GM12878 (cell line): ENCODE results near the gene CRMP1.

Experiments used
- CBX3 ChIP-seq: fragments of 200-600 bp; sonication (generic); IDR thresholded peaks from 2 replicates; pipeline ENCODE4 v1.6.1; 2016; ENCODE audit warnings: low read depth, borderline replicate concordance
- MAX ChIP-seq: IDR thresholded peaks from 2 replicates; pipeline ENCODE4 v1.6.1; 2012; ENCODE audit warnings: low read depth, low read length, improper control_type of control experiment
- POLR2A ChIP-seq: IDR thresholded peaks from 2 replicates; pipeline ENCODE4 v1.6.1; 2011; ENCODE audit warnings: low read depth, mild to moderate bottlenecking, low read length
- REST ChIP-seq: IDR thresholded peaks from 2 replicates; pipeline ENCODE4 v1.6.1; 2012; ENCODE audit warnings: mild to moderate bottlenecking, low read depth, low read length
- SIN3A ChIP-seq: IDR thresholded peaks from 2 replicates; pipeline ENCODE4 v1.6.1; 2012; ENCODE audit warnings: low read depth, low read length, improper control_type of control experiment
- SUZ12 ChIP-seq: fragments of 200-600 bp; sonication (generic); IDR thresholded peaks from one replicate; pipeline ENCODE4 v1.6.1; 2018; ENCODE audit warnings: antibody characterized with exemption, mild to moderate bottlenecking; ENCODE audit not compliant: unreplicated experiment

- TF ChIP-seq MAX: no peak
- TF ChIP-seq POLR2A: no peak
- TF ChIP-seq REST: no peak
- TF ChIP-seq SUZ12: no peak
- TF ChIP-seq CBX3: no peak
- TF ChIP-seq SIN3A: no peak
Observed at GRCh38 chr4:5780831-5781480, 111.9 kb downstream of the CRMP1 start.
